ENCODE results near the gene TEDC2. TPM values are rescaled to one million over a fixed set of nuclear protein-coding genes. Genes with fewer than 3 reads are reported as not detected.

TEDC2 gene
- total RNA-seq, 1 experiment from 2014 or later: 35.5 TPM

GRCh38 chr16:2420035-2420434 lies 39.9 kb upstream of the TEDC2 start:
- CTCF ChIA-PET: no interaction called here
- Histone ChIP-seq H3K4me1 (ENCODE audit: insufficient read depth, low read length) (no peaks in the 10 kb centered on the region), H3K9ac (ENCODE audit: low read length) (no peak overlapping the region), H3K9me3 (ENCODE audit: low read length) (no peaks in the 10 kb centered on the region), H3K4me2 (ENCODE audit: low read length) (no peak overlapping the region), H4K20me1 (ENCODE audit: low read length) (no peaks in the 10 kb centered on the region), H3K27ac (ENCODE audit: low read length) (no peak overlapping the region), H3F3A (ENCODE audit: low read length, unreplicated experiment) (no peaks in the 10 kb centered on the region), H3K4me3 (ENCODE audit: low read length) (no peak overlapping the region), H2AFZ (ENCODE audit: low read length) (no peak overlapping the region), H3K9me2 (replicated peaks; ENCODE audit: low read length) (no peaks in the 10 kb centered on the region), H3K27me3 (ENCODE audit: low read length) (no peaks in the 10 kb centered on the region), H3K36me3 (ENCODE audit: low read depth, low read length) (no peaks in the 10 kb centered on the region), H3K79me2 (ENCODE audit: low read length) (no peaks in the 10 kb centered on the region)
- ATAC-seq (no peak), DNase-seq (no peak)
- no peak for TF ChIP-seq EZH2phosphoT487 (IDR thresholded peaks at IDR 0.05; ENCODE audit: borderline replicate concordance, low read length)
- TF ChIP-seq CTCF (conservative IDR thresholded peaks at IDR 0.05; ENCODE audit: low read depth, low read length): no peak
- no peak for TF ChIP-seq EZH2 (IDR thresholded peaks at IDR 0.05; ENCODE audit: low read length, unreplicated experiment)
- intact Hi-C loops (cut with micrococcal nuclease): no loop called here
- POLR2A ChIA-PET (ENCODE audit: unreplicated experiment): no interaction called here
- no TSS peak for BruUV-seq (replicated peaks)

GRCh38 chr16:2422123-2422867 lies 37.6 kb upstream of the TEDC2 start:
- intact Hi-C loops (cut with micrococcal nuclease): no loop called here
- ChIA-PET POLR2A (ENCODE audit: unreplicated experiment) (no interaction called here), CTCF (no interaction called here)
- no peak overlapping the region for H3K9ac ChIP-seq (ENCODE audit: low read length)
- TF ChIP-seq EZH2 (IDR thresholded peaks at IDR 0.05; ENCODE audit: low read length, unreplicated experiment): no peak
- TF ChIP-seq CTCF (conservative IDR thresholded peaks at IDR 0.05; ENCODE audit: low read depth, low read length): no peak
- TF ChIP-seq EZH2phosphoT487 (IDR thresholded peaks at IDR 0.05; ENCODE audit: borderline replicate concordance, low read length): no peak
- no peak for DNase-seq
- no TSS peak for BruUV-seq (replicated peaks)
- H3K36me3 ChIP-seq (ENCODE audit: low read depth, low read length): no peaks in the 10 kb centered on the region
- H3F3A ChIP-seq (ENCODE audit: low read length, unreplicated experiment): no peaks in the 10 kb centered on the region
- H4K20me1 ChIP-seq (ENCODE audit: low read length): no peaks in the 10 kb centered on the region
- ATAC-seq: no peak
- H3K4me1 ChIP-seq (ENCODE audit: insufficient read depth, low read length): 0 out of 2 replicates have a peak, but pooled peaks cover 4% of the 10 kb centered on the region
- no peak overlapping the region for H3K4me2 ChIP-seq (ENCODE audit: low read length)
- no peak overlapping the region for H3K4me3 ChIP-seq (ENCODE audit: low read length)
- H3K27ac ChIP-seq (ENCODE audit: low read length): no peak overlapping the region
- H3K79me2 ChIP-seq (ENCODE audit: low read length): no peaks in the 10 kb centered on the region
- no peaks in the 10 kb centered on the region for H3K27me3 ChIP-seq (ENCODE audit: low read length)
- H3K9me3 ChIP-seq (ENCODE audit: low read length): no peaks in the 10 kb centered on the region
- H2AFZ ChIP-seq (ENCODE audit: low read length): no peak overlapping the region
- H3K9me2 ChIP-seq (replicated peaks; ENCODE audit: low read length): no peaks in the 10 kb centered on the region

All from PC-3 (cell line).